ENCODE data around the gene DIS3L. TPM values are rescaled to one million over a fixed set of nuclear protein-coding genes. Genes with fewer than 3 reads are reported as not detected.
"Not testable (repeated sequence)": the region's sequence is repeated elsewhere in the genome, so short reads cannot be mapped to it uniquely, and the experiment has no call there.

Gene DIS3L
- total RNA-seq, 2 donors from 2014 or later: 19.4 to 35.0 TPM

DNA sequence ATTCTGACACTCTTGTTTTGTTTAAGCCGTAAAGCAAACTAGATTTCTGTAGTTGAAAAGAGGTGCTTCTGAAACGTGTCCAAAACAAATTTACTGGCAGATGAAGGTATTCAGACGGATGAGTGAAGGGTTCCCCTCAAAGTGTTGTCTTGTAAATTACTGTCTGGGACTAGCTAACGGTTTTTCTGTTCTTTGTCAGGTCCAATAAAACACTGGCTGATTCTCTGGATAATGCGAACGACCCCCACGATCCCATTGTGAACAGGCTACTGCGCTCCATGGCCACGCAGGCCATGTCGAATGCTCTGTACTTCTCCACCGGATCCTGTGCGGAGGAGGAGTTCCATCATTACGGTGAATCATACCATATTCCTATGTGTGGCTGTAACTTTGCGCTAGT is 35.4 kb downstream of the DIS3L start:
- TF ChIP-seq POLR2AphosphoS5 (IDR thresholded peaks at IDR 0.05): no peak
- TF ChIP-seq, protein P1, sequence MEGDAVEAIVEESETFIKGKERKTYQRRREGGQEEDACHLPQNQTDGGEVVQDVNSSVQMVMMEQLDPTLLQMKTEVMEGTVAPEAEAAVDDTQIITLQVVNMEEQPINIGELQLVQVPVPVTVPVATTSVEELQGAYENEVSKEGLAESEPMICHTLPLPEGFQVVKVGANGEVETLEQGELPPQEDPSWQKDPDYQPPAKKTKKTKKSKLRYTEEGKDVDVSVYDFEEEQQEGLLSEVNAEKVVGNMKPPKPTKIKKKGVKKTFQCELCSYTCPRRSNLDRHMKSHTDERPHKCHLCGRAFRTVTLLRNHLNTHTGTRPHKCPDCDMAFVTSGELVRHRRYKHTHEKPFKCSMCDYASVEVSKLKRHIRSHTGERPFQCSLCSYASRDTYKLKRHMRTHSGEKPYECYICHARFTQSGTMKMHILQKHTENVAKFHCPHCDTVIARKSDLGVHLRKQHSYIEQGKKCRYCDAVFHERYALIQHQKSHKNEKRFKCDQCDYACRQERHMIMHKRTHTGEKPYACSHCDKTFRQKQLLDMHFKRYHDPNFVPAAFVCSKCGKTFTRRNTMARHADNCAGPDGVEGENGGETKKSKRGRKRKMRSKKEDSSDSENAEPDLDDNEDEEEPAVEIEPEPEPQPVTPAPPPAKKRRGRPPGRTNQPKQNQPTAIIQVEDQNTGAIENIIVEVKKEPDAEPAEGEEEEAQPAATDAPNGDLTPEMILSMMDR (IDR thresholded peaks at IDR 0.05): no peak
- Histone ChIP-seq H3K4me1 (replicated peaks) (no peaks in the 10 kb centered on the region), H3K36me3 (no peaks in the 10 kb centered on the region), H3K27me3 (replicated peaks; ENCODE audit: insufficient read depth) (no peaks in the 10 kb centered on the region), H3K9me3 (no peaks in the 10 kb centered on the region), H3K27ac (no peak overlapping the region), H3K4me3 (no peak overlapping the region)
- WGBS: 84% methylated on average over 14 of the region's 14 CpGs
- DNase-seq (ENCODE audit: low spot score): no peak
- intact Hi-C loops (cut with DNase I): no loop called here

DNA sequence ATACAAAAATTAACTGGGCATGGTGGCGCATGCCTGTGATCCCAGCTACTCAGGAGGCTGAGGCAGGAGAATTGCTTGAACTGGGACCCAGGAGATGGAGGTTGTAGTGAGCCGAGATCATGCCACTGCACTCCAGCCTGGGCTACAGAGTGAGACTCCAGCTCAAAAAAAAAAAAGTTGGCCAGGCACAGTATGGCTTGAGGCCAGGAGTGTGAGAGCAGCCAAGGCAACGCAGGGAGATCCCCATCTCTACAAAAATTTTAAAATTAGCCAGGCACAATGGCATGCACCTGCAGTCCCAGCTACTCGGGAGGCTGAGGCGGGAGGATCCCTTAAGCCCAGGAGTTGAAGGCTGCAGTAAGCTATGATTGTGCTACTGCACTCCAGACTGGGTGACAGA is 55.2 kb downstream of the DIS3L start:
- H3K27me3 ChIP-seq (replicated peaks; ENCODE audit: insufficient read depth); H3K4me1 ChIP-seq (replicated peaks); H3K9me3 ChIP-seq; H3K36me3 ChIP-seq; H3K27ac ChIP-seq; DNase-seq (ENCODE audit: low spot score); H3K4me3 ChIP-seq; intact Hi-C loops (cut with DNase I): not testable (repeated sequence)
- 35% methylated on average over 5 of the region's 5 CpGs for WGBS

DNA sequence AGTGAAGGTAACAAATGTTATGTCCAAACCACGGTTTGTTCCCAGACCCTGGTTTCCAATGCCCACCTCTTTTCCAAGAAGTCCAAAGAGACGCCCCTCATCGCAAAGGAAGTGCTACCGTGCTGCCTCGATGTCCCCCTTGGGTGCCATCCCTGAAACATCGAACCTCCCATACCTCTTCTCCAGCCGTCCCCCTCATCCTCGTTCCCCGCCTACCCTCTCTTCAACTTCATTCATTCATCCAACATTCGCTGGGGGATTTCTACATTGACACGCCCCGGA is 62.6 kb downstream of the DIS3L start:
- no peaks in the 10 kb centered on the region for H3K9me3 ChIP-seq
- no peak for DNase-seq (ENCODE audit: low spot score)
- intact Hi-C loops (cut with DNase I): loop anchor here (2.0 kb wide), 1 partner anchor 31 kb away; the partner anchor contains the start of gene MAP2K1
- TF ChIP-seq POLR2AphosphoS5 (IDR thresholded peaks at IDR 0.05) (no peak), POLR2A (IDR thresholded peaks at IDR 0.05) (no peak)
- TF ChIP-seq, protein P1 (IDR thresholded peaks at IDR 0.05): no peak
- H3K4me3 ChIP-seq: peak overlapping the region; percentile 50 to 53
- H3K27me3 ChIP-seq (replicated peaks; ENCODE audit: insufficient read depth): no peaks in the 10 kb centered on the region
- H3K27ac ChIP-seq: peak overlapping the region; percentile 56 to 70
- no peaks in the 10 kb centered on the region for H3K4me1 ChIP-seq (replicated peaks)
- WGBS: 3% methylated on average over 12 of the region's 12 CpGs
- no peaks in the 10 kb centered on the region for H3K36me3 ChIP-seq

DNA sequence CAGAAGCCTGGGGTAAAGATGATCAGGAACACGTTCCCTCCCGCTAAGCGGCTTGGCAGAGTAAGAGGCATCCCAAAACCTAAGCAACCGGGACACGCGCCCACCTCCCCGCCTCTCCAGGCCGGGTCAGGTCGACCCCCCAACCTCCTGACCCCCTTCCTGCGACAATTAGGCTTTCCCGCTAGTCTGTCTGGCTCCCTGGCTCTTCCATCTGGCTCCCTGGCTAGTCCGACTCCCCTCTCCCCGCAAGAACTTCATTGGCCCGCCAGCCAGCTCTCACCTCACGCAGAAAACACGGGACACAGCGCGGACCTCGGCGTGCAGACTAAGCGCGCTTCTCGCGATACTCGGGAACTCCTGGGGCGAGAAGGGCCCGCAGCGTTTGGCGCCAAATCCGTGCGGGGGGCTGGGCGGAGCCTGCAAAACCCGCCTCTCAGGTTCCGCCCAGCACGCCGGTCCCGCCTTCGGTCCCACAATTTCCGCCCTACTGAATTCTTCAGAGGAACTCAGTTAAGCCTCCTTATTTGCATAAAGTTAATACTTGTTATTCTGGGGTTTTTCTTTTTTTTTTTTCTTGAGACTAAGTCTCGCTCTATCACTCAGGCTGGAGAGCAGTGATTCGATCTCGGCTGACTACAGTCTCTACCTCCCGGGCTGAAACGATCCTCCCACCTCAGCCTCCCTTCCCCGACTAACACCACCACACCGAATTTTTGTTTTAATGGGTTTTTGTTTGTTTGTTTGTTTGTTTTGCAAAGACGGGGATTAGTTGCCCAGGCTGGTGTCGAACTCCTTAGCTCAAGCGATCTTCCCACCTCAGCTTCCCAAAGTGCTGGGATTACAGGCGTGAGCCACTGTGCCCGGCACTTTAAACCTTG is 63.2 kb downstream of the DIS3L start, which contains the start of gene TIPIN:
Gene TIPIN, minus strand, starts transcription at position 327 of the 878 bp plus-strand sequence. CDS start 3,738 bp downstream, outside the sequence.
- TF ChIP-seq POLR2A (IDR thresholded peaks at IDR 0.05): peak; percentile 24
- TF ChIP-seq POLR2AphosphoS5 (IDR thresholded peaks at IDR 0.05): peak; percentile 64
- TF ChIP-seq, protein P1 (IDR thresholded peaks at IDR 0.05): no peak
- WGBS: 8% methylated on average over 51 of the region's 51 CpGs
- intact Hi-C loops (cut with DNase I): loop anchor here (2.0 kb wide), 1 partner anchor 30 kb away; the partner anchor contains the start of gene MAP2K1
- Histone ChIP-seq H3K4me1 (replicated peaks) (no peaks in the 10 kb centered on the region), H3K27me3 (replicated peaks; ENCODE audit: insufficient read depth) (no peaks in the 10 kb centered on the region), H3K36me3 (no peaks in the 10 kb centered on the region), H3K27ac (peak within 1 kb of the TSS; percentile 56 to 70), H3K9me3 (no peaks in the 10 kb centered on the region), H3K4me3 (peak within 1 kb of the TSS; percentile 50 to 53)
- peak; percentile 90 for DNase-seq (ENCODE audit: low spot score)

DNA sequence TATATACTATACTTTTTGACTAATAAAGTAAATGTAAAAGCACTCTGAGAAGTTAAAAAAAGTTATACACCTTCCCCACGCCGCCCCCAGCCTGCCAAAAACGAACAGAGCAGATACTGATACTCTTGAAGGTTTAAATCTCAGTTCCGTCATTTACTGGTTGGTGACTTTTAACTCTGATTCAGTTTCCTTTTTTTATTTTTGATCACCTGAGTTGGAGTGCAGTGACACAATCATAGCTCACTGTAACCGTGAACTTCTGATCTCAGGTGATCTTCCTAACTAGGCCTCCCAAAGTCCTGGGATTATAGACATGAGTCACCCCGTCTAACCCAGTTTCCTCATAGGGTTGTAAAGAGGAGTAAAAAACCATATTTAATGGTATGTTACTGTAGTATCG is 66.4 kb downstream of the DIS3L start:
- H3K9me3 ChIP-seq: no peaks in the 10 kb centered on the region
- TF ChIP-seq POLR2A (IDR thresholded peaks at IDR 0.05) (no peak), POLR2AphosphoS5 (IDR thresholded peaks at IDR 0.05) (no peak)
- TF ChIP-seq, protein P1 (IDR thresholded peaks at IDR 0.05): no peak
- no peaks in the 10 kb centered on the region for H3K4me1 ChIP-seq (replicated peaks)
- H3K4me3 ChIP-seq: no peak overlapping the region
- H3K36me3 ChIP-seq: no peaks in the 10 kb centered on the region
- WGBS: 82% methylated on average over 7 of the region's 7 CpGs
- H3K27ac ChIP-seq: no peak overlapping the region
- intact Hi-C loops (cut with DNase I): no loop called here
- DNase-seq (ENCODE audit: low spot score): no peak
- no peaks in the 10 kb centered on the region for H3K27me3 ChIP-seq (replicated peaks; ENCODE audit: insufficient read depth)

DNA sequence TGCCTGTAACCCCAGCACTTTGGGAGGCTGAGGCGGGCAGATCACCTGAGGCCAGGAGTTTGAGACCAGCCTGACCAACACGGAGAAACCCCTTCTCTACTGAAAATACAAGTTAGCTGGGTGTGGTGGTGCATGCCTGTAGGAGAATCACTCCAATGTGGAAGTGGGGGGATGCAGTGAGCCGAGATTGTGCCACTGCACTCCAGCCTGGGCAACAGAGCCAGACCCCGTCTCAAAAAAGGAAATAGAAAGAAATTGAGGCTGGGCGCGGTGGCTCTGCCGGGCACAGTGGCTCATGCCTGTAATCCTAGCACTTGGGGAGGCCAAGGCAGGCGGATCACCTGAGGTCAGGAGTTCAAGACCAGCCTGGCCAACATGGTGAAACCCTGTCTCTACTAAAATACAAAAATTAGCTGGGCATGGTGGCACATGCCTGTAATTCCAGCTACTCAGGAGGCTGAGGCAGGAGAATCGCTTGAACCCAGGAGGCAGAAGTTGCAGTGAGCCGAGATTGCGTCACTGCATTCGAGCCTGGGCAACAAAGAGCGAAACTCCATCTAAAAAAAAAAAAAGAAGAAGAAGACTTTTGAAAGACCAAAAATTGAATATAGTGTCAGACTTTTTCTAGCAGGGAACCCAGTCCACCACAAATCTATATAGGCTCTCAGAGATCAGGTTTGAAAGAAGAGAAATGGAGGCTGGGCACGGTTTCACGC is 68.5 kb downstream of the DIS3L start:
- H3K4me1 ChIP-seq (replicated peaks); DNase-seq (ENCODE audit: low spot score); H3K27me3 ChIP-seq (replicated peaks; ENCODE audit: insufficient read depth); H3K9me3 ChIP-seq; H3K36me3 ChIP-seq; intact Hi-C loops (cut with DNase I); H3K4me3 ChIP-seq; H3K27ac ChIP-seq: not testable (repeated sequence)
- WGBS: 81% methylated on average over 15 of the region's 15 CpGs
